Occipital lobe (tissue), 2 donors: ENCODE results near the gene FBP1. TPM values are rescaled to one million over a fixed set of nuclear protein-coding genes. Genes with fewer than 3 reads are reported as not detected.
"Not testable (repeated sequence)": the region's sequence is repeated elsewhere in the genome, so short reads cannot be mapped to it uniquely, and the experiment has no call there.

Experiments used
- DNase-seq: peaks from one replicate; lab custom pipeline; 2025; lab: John Stamatoyannopoulos, UW
- total RNA-seq: library from RNA; depleted of rRNA; stranded (reverse); fragments of >200 nt; gene quantifications from one replicate; pipeline ENCODE4 v1.2.3, GENCODE V29; 2014

Gene FBP1
- total RNA-seq, 1 donor from 2014 or later: not detected

- no peak for DNase-seq
Observed at GRCh38 chr9:94577036-94577435, 62.3 kb downstream of the FBP1 start.

- no peak for DNase-seq
Observed at GRCh38 chr9:94576131-94576530, 63.2 kb downstream of the FBP1 start.

GRCh38 chr9:94568972-94569712 lies 70.2 kb downstream of the FBP1 start:
- DNase-seq: no peak

GRCh38 chr9:94568250-94568889 lies 70.9 kb downstream of the FBP1 start:
- no peak for DNase-seq

GRCh38 chr9:94567271-94567670 lies 72.0 kb downstream of the FBP1 start:
- no peak for DNase-seq

- no peak for DNase-seq
Observed at GRCh38 chr9:94566550-94566949, 72.8 kb downstream of the FBP1 start.

GRCh38 chr9:94564279-94564678 lies 75.0 kb downstream of the FBP1 start:
- DNase-seq: not testable (repeated sequence)

- no peak for DNase-seq
Observed at GRCh38 chr9:94563548-94563947, 75.8 kb downstream of the FBP1 start.

GRCh38 chr9:94560237-94560636 lies 79.1 kb downstream of the FBP1 start:
- no peak for DNase-seq

- DNase-seq: no peak
Observed at GRCh38 chr9:94557376-94557775, 81.9 kb downstream of the FBP1 start.

- no peak for DNase-seq
Observed at GRCh38 chr9:94554439-94555331, 84.6 kb downstream of the FBP1 start, which contains the start of gene PCAT7. Gene PCAT7 (plus strand): TSS chr9:94555083.

- no peak for DNase-seq
Observed at GRCh38 chr9:94554078-94554438, 85.3 kb downstream of the FBP1 start.

Other genes starting within 250 kb of the FBP1 start
- gene PCAT7, start 84.4 kb downstream of the FBP1 start, total RNA-seq: not detected
- not detected for gene FBP2, start 45.7 kb downstream of the FBP1 start, total RNA-seq
- 32.1 TPM for gene AOPEP, start 87.2 kb upstream of the FBP1 start, total RNA-seq